ENCODE data around the gene NDUFS7.

GRCh38 chr19:1420590-1420989 is 36.9 kb downstream of the NDUFS7 start:
- no peak for TF ChIP-seq POLR2A (IDR thresholded peaks at IDR 0.05; ENCODE audit: low read length)
- no peak for TF ChIP-seq GATA1 (IDR thresholded peaks at IDR 0.05; ENCODE audit: low read depth, low read length)

All from erythroblast (primary cell).